NOMO-1 treated with DMSO at 0.1 percent for 48 hours (cell line): ENCODE measurements around the gene SAMD4A.

Experiments
- DNase-seq: peaks from one replicate; lab custom pipeline; 2025; ENCODE audit not compliant: unreplicated experiment; lab: John Stamatoyannopoulos, UW

SAMD4A gene

DNA sequence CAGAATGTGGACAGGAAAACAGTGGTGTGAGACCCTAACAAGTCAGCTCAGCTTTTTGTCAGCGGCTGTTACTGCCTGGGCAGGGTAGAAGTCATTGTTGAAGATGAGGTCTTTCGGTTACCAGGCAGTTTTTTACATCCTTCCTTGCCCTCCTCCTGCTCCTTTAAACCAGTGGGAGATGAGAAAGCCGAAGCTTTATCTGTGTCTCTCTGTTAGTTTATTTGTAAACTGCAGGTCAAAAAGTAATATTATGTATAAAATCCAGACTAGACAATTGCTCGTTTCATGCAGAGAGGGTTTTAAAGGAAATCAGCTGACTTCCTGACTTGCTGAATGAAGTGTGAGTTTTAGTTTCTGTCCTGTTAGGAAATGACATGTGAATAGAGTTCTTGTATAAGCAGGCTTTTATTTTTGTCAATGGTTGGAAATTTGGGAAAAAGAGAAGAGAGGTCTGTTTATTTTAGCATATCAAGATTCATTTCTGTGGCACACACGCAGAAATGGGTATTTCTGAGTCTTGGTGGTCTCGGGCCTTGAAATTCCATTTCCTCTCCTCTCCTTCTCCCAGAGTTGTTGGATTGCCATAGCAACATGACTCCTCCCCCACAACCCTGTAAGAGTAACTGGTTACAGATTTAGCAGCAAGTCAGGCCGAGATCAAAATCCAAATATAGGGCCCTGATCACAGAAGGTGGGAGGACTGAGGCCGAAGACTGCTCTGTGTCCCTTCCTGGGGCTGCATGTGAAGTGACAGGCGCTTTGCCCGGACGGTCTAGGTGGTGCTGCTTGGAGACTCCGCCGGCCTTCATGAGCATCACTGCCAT, 60.8 kb downstream of the SAMD4A start:
- no peak for DNase-seq

DNA sequence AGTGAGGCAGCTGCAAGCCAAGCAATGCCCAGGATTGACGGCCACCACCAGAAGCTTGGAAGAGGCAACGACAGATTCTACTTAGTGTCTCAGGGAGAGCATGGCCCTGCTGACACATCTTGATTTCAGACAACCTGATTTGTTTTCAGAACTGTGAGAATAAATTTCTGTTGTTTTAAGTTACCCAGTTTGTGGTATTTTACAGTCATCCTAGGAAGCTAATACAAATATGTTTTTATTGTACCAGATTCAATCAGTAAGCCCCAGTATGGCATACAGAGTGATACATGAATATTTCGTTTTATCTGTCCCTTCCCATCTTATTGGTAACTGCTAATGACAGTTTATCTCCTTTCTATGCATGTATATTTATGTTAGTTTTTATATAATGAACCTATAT, 62.3 kb downstream of the SAMD4A start:
- no peak for DNase-seq

DNA sequence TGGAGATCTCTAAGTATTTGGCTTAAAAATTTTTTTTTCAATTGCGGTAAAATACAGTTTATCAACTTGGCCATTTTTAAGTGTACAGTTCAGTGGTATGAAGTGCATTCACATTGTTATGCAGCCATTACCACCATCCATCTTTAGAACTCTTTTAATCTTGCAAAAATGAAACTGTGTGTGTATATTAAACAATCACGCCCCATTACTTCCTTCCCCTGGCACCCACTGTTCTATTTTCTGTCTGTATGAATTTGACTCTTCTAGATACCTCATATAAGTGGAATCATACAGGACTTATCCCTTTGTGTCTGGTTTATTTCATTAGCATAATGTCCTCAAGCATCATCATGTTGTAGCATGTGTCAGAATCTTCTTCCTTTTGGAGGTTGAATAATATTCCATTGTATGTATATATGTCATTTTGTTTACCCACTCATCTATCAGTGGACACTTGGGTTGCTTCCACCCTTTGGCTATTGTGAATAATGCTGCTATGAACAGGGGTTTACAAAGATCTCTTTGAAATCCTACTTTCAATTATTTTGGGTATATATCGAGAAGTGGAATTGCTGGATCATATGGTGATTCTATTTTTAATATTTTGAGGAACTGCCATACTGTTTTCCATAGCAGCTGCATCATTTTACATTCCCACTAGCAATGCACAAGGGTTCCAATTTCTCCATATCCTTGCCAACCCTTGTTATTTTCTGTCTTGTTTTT, 62.9 kb downstream of the SAMD4A start:
- DNase-seq = no peak

GRCh38 chr14:54631016-54631415, 64.1 kb downstream of the SAMD4A start:
- no peak for DNase-seq

GRCh38 chr14:54632452-54632851, 65.5 kb downstream of the SAMD4A start:
- no peak for DNase-seq

GRCh38 chr14:54633076-54633475, 66.1 kb downstream of the SAMD4A start:
- no peak for DNase-seq

- DNase-seq = no peak
Observed at GRCh38 chr14:54637270-54638134, 70.6 kb downstream of the SAMD4A start.

GRCh38 chr14:54638135-54638446, 71.2 kb downstream of the SAMD4A start:
- no peak for DNase-seq

DNA sequence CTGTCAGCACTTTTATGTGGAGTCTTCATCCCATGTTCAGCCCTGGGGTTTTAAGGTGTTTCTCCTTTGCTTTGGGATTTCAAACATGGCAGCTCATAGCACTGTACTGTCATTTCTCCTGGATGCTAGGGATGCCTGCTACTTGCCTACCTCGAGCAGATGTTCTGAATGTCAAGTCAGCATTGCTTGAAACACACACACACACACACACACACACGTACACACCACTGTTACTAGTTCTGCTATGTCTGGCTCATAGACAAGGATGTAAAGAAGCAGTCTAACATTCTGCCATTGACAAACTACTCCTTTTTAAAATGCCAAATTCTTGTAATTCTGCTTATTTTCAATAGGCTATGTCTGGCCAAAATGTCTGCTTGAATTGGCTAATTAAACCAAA, 72.7 kb downstream of the SAMD4A start:
- DNase-seq = no peak

- DNase-seq = no peak
Observed at GRCh38 chr14:54640506-54640905, 73.6 kb downstream of the SAMD4A start.

DNA sequence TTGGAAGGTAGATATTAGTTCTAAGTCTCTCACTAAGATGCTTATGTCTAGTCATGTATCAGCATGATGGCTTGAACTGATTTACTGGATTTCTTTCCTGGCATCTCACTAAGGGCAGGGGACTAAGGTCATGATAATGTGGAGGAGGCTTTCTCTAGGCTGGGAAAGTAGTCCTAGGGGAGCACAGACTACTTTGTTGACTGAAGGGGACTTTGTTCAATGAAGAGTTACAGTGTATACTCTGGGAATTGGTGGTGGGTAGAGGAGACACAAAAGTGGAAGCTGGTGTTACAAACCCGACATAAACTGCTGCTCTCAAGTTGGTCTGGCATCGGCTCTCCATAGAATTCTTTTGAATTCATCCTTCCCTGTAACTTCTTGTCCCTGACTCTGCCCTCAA, 75.2 kb downstream of the SAMD4A start:
- no peak for DNase-seq

GRCh38 chr14:54642801-54643695, 76.1 kb downstream of the SAMD4A start:
- no peak for DNase-seq

DNA sequence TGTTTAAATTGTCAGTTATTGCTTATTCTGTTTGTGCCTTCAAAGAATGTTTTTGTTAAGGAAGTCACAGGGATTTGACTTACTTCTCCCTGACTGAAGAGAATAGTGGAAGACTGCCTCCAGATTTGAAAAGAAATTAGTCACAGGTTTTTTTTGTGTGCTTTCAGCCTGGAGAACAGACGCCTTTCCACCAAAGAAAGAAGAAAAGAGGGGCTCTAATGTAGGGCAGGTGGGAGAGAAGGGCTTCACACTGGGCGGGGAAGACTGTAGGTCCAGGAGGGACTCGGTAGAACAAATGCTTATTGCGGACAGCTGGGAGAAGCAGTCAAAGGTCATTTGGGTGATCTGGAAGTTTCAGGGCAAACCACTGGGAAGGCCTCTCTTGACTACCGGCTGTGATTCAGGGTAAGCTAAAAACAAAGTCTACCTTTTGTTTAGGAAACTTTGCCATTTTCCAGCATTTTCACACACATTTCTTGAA, 76.8 kb downstream of the SAMD4A start:
- DNase-seq = no peak

DNA sequence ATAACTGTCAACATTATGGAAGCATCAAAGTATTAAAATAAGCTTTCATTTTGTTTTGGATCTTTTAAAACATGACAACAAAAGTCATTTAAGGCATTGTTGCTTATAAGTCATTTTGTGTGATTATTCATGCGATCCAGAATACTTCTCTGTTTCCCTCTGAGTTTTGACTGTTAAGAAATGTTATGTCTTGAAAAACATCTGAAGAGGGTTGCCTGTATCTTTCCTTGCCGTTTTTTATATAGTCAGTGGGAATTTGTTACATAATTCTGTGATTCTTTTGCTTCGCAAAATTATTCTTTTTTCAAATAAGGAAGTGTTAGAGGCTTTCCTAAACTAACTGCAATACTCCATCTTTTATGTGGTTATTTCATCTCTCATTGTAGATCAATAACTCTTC, 78.7 kb downstream of the SAMD4A start:
- no peak for DNase-seq

GRCh38 chr14:54646626-54647025, 79.7 kb downstream of the SAMD4A start:
- no peak for DNase-seq

DNA sequence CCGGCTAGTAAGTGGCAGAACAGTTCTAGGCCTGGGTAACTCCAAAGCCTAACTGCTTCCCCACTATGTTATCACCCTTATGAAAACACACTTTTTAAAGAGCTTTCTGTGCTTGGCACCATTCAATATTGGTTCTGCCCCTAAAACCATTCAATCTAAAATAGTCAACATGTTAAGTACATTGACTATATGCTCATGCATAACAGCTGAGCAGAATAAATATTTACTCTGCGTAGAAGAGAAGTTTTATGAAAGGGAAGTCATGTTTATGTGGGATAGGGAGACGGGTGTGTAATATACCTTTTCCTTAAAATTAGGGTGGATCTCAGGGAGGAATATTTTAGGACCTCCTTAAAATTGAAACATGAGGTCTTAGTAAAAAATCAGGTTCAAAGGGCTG, 80.5 kb downstream of the SAMD4A start:
- no peak for DNase-seq

DNA sequence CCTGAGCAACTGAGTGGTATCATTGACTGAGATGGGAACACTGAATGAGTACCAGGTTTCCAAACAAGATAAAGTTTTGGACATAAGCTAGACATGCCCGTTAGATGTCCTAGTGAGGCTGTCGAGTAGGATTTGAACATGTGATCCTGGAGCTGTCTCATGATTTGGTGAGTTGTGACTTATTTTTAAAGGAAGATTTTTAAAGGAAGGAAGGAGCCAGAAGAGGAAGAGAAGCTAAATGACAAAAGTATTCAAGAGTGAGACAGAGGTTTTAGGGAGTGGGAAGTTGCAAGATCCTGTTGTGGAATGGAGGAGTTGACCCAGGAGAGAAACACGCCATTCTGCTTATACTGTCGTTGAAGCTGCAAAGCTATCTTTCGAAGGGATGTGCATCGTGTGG, 82.1 kb downstream of the SAMD4A start:
- DNase-seq = no peak

DNA sequence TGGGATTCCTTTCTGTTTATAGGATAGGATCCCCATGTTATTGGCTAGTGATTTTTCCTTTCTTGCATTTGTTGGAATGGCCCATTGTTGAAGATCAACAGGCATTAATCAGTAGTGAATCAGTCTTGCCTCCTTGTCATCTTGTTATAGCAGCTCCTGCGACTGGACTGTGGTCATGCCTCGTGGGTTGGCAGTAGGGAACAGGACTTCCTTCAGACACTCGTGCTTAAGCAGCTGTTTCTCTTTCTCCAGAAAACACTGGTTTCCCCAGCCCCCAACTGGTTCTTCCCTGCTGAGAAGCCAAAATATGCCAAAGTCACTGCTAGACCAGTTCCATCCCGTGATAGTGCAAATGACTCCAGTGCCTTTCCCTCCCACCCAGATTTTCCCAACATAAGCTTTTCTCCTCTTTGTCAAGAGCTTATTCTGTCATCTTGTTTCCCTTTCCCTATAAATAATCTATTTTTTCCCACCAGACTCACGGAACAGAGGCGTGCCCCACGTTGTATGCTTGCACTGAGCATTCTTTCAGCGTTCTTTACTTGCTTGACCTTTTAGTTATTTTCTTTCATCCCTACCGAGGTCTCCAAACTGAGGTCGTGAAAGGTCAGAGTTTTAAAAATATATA, 83.5 kb downstream of the SAMD4A start:
- DNase-seq = no peak

DNA sequence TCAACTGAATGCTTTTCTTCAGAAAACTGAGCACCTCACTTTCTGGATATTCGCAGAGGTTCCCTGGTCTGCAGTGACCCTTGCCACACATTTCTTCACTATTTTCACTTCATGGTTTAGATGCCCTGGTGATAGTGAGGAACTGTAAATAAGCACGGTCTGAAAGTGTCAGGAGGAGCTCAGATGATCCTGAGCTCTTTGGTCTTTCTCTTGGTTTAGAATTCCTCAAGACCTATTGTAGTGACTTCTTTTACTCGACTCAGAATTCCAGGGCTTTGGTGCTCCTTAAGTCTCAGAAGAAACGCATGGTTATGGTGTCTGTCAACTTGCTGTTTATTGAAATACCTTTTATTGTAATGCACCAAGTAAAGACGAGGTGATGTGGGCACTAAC, 84.0 kb downstream of the SAMD4A start:
- DNase-seq = no peak

DNA sequence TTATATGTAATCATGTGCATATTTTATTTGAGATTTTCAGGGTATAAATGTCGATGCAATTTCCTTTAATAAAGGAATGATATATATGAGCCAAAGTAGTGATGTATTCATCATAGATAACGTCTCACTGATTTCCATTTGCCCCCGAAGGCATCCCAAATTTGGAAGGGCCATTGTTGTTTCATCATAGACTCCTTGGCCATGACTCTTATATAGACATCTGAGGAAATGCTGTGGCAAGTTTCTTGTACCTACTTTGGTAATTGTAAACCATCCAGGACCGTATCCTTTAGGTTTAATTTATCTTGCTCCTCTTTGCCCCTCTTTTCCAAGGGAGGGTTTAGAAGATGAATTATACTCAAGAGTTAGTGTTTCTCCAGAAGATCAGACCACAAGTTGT, 84.7 kb downstream of the SAMD4A start:
- DNase-seq = no peak
